Vagina (tissue), 2 donors: ENCODE measurements around the gene CRYGA.

Source experiments
- CTCF ChIP-seq, 3 experiments: fragments of 450-650 bp in 2 of 3; fragments of 200-600 bp in 1 of 3; sonication (generic) in 1 of 3; IDR thresholded peaks; one replicate each; pipeline ENCODE4 v1.5.1; 2017 to 2019; ENCODE audit warnings: antibody characterized with exemption in 3 of 3, mild to moderate bottlenecking in 2 of 3, moderate library complexity in 2 of 3
- POLR2A ChIP-seq, 2 donors: fragments of 450-650 bp; IDR thresholded peaks; one replicate each; pipeline ENCODE4 v1.6.1; 2017; ENCODE audit warnings: antibody characterized with exemption in 2 of 2, mild to moderate bottlenecking in 2 of 2, moderate library complexity in 2 of 2
- POLR2AphosphoS5 ChIP-seq, 2 donors: sonication (generic); formaldehyde crosslinking; IDR thresholded peaks; one replicate each; pipeline ENCODE4 v1.9.0; 2017; ENCODE audit warnings: antibody characterized with exemption in 2 of 2, mild to moderate bottlenecking in 2 of 2, low read depth in 1 of 2; ENCODE audit not compliant: insufficient read depth in 1 of 2

DNA sequence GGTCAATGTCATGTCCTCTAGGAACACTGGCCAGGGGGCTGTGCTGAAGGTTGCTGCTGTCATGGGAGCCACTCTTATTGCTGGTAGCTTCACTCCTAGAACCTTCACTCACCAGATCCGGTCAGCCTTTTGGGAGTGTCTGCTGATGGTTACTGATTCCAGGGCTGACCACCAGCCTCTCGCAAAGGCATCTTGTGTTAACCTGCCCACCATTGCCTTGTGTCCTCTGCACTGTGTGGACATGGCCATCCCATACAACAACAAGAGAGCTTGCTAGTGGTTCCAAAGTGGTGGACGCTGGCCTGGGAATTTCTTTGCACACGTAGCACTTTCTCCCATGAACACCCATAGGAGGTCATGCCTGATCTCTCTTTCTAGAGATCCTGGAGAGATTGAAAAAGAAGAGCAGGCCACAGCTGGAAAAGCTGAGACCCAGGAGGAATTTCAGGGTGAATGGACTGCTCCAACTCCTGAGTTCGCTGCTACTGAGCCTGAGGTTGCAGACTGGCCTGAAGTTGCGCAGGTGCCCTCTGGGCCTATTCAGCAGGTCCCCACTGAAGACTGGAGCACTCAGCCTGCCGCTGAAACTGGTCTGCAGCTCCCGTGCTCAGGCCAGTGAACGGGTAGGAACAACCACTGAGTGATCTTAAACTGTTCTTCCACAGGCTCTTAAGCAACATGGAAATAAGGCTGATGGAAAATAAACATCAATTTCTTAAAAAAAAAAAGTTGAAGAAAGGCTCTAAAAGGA, 45.1 kb upstream of the CRYGA start:
- TF ChIP-seq CTCF (IDR thresholded peaks at IDR 0.05) = no peak
- TF ChIP-seq POLR2A (IDR thresholded peaks at IDR 0.05) = no peak
- no peak for TF ChIP-seq POLR2AphosphoS5 (IDR thresholded peaks at IDR 0.05; ENCODE audit: insufficient read depth in 1 of 2, low read depth in 1 of 2)
